Breast epithelium (tissue), 3 donors: Measurements from ENCODE around the gene TSC1.

Source experiments
- CTCF ChIP-seq, 3 donors: fragments of 450-650 bp; IDR thresholded peaks; one replicate each; pipeline ENCODE4 v1.5.1; 2016 to 2017; ENCODE audit warnings: antibody characterized with exemption in 3 of 3, mild to moderate bottlenecking in 3 of 3, moderate library complexity in 3 of 3
- POLR2A ChIP-seq: fragments of 450-650 bp; IDR thresholded peaks from one replicate; pipeline ENCODE4 v1.6.1; 2016; ENCODE audit warnings: antibody characterized with exemption, mild to moderate bottlenecking, moderate library complexity
- POLR2AphosphoS5 ChIP-seq, 3 donors: sonication (generic); formaldehyde crosslinking; IDR thresholded peaks; one replicate each; pipeline ENCODE4 v1.6.1; 2017; ENCODE audit warnings: antibody characterized with exemption in 3 of 3

DNA sequence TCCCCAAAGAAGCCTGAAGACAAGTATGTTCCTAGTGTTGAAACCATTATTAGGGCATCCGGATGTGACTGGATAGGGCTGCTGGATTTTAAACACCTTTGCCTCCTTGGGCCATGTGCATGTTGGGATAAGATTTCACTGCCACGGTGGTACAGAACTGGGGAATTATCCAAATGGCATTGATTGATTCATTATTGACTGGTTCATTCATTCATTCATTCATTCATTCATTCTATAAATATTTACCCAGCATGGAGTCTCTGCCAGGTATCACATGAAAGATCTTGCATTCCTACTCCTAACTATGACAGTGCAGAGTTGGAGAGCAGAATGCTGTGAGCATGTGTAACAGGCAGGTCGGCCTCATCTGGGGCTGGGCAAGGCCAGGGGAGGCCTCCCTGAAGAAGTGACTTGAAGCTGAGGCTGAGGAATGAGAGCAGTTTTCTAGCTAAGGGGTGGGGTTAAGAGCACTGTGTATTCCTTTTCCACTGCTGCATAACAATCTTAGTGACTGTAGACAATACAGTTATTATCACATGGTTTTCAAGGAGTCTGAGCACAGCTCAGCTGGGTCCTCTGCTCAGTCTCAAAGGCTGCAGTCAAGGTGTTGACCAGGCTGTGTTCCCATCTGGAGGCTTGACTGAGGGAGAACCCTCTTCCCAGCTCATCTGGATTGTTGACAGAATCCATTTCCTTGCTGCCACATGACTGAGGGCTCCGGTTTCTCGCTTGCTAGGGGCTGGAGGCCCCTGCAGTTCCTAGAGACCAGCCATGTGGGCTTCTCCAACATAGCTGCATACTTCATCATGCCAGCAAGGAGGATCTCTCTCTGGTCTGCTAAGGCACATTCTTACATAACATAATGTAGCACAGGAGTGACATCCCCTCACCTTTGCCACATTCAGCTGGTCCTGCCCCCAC is 102.0 kb downstream of the TSC1 start:
- TF ChIP-seq CTCF (IDR thresholded peaks at IDR 0.05) (no peak), POLR2AphosphoS5 (IDR thresholded peaks at IDR 0.05) (no peak), POLR2A (no peak)
